Heart left ventricle (tissue), 13 donors: ENCODE data around the gene PAK4.

Experiments
- POLR2A ChIP-seq, 2 donors: fragments of 450-650 bp; IDR thresholded peaks; one replicate each; pipeline ENCODE4 v1.6.1; 2017; ENCODE audit warnings: antibody characterized with exemption in 2 of 2, mild to moderate bottlenecking in 2 of 2, moderate library complexity in 2 of 2
- TF ChIP-seq, protein P1 (sequence below), 12 donors: fragments of 200-600 bp; sonication (generic) in 4 of 12; IDR thresholded peaks; one replicate each; pipeline versions ENCODE4 v1.5.0 to v1.8.0; 2018 to 2022; ENCODE audit warnings: antibody characterized with exemption in 12 of 12, mild to moderate bottlenecking in 5 of 12
- donor health status: ischemic (EF 13 %, LVEDD 7.1; RV severe dilation, severe dysfunction).
- donor health status: DM: no; HTN: yes; CAD: no.
- donor health status: DM: no; HTN: no; CAD: no.
- donor health status: ischemic (EF 25% LVEDD 6.9; RV normal size, moderate dysfunction).
- donor health status: ischemic (EF 25% LVEDD 5.7; RV mildly dilated, moderate dysfunction).
- donor health status: ischemic (EF 35%, LVEDD 5.7; RV mildly dilated, moderate dysfunction).
- donor health status: nonischemic (EF 11% LVEDD 7.7; RV severe dilation, severe dysfunction).
- donor health status: DM: yes; HTN: yes; CAD: no.
- donor health status: PGD.
- donor health status: ischemic (EF 29% LVEDD 5.4; RV normal size, mild dysfunction).
- donor health status: nonischemic (EF 23%, LVEDD 6.1; RV moderate dilation, normal function).

DNA sequence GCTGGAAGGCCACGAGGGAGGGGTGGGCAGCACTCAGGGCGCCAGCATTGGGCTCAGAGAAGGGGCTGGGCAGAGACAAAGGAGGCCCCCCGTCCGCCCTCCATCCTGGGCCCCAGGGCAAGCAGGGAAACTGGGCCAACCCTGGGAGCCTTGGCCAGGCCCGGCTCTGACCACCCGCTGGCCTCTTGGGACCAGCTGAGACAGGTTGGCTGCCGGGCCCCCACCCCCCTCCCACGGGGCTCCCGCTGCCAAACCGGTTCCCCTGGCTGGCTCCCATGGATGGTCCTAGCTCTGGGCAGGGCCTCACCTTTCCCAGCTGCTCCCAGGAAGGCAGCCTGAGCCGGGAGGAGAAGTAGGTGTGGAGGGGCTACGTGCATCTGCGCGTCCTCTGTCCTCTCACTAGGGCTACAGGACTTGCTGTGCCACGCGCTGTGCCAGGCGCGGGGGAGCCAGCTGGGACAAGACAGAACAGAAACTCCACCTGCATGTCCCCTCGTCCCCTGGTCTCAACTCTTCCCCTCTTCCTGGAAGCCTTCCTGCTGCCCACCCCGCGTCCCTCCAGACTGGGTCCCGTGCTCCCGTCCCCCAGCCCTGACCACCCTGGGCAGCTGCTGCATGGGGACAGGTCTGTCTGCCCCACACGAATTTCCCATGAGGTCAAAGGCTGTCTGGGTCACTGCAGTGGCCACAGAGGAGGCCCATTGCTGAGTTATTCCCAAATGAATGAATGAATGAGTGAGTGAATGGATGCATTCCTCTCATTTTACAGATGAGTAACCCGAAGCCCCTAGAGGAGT is 42.1 kb downstream of the PAK4 start:
- TF ChIP-seq, protein P1, sequence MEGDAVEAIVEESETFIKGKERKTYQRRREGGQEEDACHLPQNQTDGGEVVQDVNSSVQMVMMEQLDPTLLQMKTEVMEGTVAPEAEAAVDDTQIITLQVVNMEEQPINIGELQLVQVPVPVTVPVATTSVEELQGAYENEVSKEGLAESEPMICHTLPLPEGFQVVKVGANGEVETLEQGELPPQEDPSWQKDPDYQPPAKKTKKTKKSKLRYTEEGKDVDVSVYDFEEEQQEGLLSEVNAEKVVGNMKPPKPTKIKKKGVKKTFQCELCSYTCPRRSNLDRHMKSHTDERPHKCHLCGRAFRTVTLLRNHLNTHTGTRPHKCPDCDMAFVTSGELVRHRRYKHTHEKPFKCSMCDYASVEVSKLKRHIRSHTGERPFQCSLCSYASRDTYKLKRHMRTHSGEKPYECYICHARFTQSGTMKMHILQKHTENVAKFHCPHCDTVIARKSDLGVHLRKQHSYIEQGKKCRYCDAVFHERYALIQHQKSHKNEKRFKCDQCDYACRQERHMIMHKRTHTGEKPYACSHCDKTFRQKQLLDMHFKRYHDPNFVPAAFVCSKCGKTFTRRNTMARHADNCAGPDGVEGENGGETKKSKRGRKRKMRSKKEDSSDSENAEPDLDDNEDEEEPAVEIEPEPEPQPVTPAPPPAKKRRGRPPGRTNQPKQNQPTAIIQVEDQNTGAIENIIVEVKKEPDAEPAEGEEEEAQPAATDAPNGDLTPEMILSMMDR (IDR thresholded peaks at IDR 0.05): no peak
- TF ChIP-seq POLR2A (IDR thresholded peaks at IDR 0.05): no peak
